Pancreas (tissue), 10 donors: ENCODE data around the gene ZFYVE28. TPM values are rescaled to one million over a fixed set of nuclear protein-coding genes. Genes with fewer than 3 reads are reported as not detected.
A peak's percentile ranks its signal among the peaks of the same experiment; 100 is the strongest.

ENCODE experiments used
- ATAC-seq, 4 donors: fragments of 200-7000 bp; cut with Tn5 transposase; one replicate each; pipeline versions ENCODE4 v1.8.0 to v1.9.1; 2020; ENCODE audit warnings: mild to moderate bottlenecking in 4 of 4, moderate library complexity in 4 of 4
- DNase-seq, 6 donors: peaks; one replicate each; pipeline ENCODE4 v3.0.0-alpha.2; 2020
- FAIRE-seq: peaks from 2 replicates; lab custom pipeline; 2012; peaks lifted over from hg19 to GRCh38; lab: Jason Lieb, UNC
- H3K27ac ChIP-seq, 4 donors: fragments of 200-600 bp; sonication (generic); 1 replicate in 3 of 4; 2 replicates in 1 of 4; pipeline versions ENCODE4 v1.5.0 to v1.8.0; 2020
- H3K27me3 ChIP-seq, 4 donors: fragments of 200-600 bp; one replicate each; pipeline ENCODE4 v1.8.0; 2021
- H3K36me3 ChIP-seq, 3 donors: fragments of 200-600 bp; sonication (generic) in 1 of 3; one replicate each; pipeline versions ENCODE4 v1.5.0 to v1.8.0; 2020 to 2021
- H3K4me1 ChIP-seq, 3 donors: fragments of 200-600 bp; one replicate each; pipeline ENCODE4 v1.8.0; 2021
- H3K4me3 ChIP-seq, 4 donors: fragments of 200-600 bp; sonication (generic) in 2 of 4; one replicate each; pipeline versions ENCODE4 v1.5.0 to v1.8.0; 2020 to 2021
- H3K9me3 ChIP-seq, 4 donors: fragments of 200-600 bp; one replicate each; pipeline ENCODE4 v1.8.0; 2021
- whole genome bisulfite sequencing, 2 donors: extraction: QIAGEN DNeasy Blood & Tissue Kit; methylation state at CpG; one replicate each; pipeline ENCODE4 v1.1.7; 2013; 5-methylcytosine and 5-hydroxymethylcytosine counted together
- intact Hi-C, 3 donors: fragments of 100-400 bp; cut with DNase I; formaldehyde crosslinking; loops; one replicate each; pipeline versions ENCODE4 v1.11.1 to v1.14.2; 2022
- polyA plus RNA-seq, 2 donors: library from polyadenylated mRNA; stranded (reverse); fragments of 200-250 nt; gene quantifications; one replicate each; pipeline ENCODE4 v1.2.3, GENCODE V29; 2013
- total RNA-seq, 6 donors: library from RNA; stranded (reverse); fragmentation: NEBNext Ultra II Directional in 4 of 6; extraction: Animal tissue kit (Norgen Biotek cat#: 25700) in 4 of 6; gene quantifications; one replicate each; pipeline versions ENCODE4 v1.2.1 to v1.2.4, GENCODE V29; 2021 to 2023
- TF ChIP-seq, protein P1 (sequence below), 4 donors: fragments of 200-600 bp; sonication (generic) in 3 of 4; IDR thresholded peaks; one replicate each; pipeline versions ENCODE4 v1.5.0 to v1.8.0; 2021; ENCODE audit warnings: antibody characterized with exemption in 4 of 4
- donor health status: healthy with polysubstance abuse.
- donor health status: DM: no; HTN: no; CAD: no; lungs with moderate emphysema.
- donor health status: DM: no; HTN: no; CAD: no.
- donor health status: control.
- donor health status: control.
- donor health status: Bipolar disorder and iron deficiency.
- donor health status: DM: yes; HTN: yes; CAD: no.
- donor health status: DM: no; HTN: no; CAD: no.
- donor health status: DM: no; HTN: no; CAD: no.
- donor health status: DM: yes; HTN: yes; CAD: no.

ZFYVE28 gene
- total and polyA plus RNA-seq, 8 donors, result 3.8 to 13.4 (median 6.0) TPM

DNA sequence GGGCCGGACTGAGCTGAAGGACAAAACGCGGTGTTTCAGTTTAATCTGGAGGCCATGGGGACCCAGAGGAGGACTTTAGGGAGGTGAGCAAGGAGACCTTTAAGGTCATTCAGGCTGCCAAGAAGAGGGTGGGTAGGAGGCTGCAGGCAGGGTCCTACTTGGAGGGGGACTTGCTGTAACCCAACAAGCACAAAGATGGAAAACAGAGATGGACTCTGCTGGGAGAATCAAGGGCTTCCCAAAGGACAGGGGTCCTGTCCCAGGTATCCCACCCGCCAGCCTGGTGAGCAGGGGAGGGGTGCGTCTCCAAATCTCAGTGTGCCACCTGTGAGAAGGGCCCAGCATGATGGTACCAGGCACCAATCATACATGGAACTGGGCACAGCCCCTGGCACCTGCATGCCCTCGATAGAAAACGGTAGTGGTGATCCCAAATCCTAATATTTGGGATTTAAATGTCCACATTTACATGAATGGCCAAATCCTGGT lies 172.6 kb downstream of the ZFYVE28 start:
- TF ChIP-seq, protein P1, sequence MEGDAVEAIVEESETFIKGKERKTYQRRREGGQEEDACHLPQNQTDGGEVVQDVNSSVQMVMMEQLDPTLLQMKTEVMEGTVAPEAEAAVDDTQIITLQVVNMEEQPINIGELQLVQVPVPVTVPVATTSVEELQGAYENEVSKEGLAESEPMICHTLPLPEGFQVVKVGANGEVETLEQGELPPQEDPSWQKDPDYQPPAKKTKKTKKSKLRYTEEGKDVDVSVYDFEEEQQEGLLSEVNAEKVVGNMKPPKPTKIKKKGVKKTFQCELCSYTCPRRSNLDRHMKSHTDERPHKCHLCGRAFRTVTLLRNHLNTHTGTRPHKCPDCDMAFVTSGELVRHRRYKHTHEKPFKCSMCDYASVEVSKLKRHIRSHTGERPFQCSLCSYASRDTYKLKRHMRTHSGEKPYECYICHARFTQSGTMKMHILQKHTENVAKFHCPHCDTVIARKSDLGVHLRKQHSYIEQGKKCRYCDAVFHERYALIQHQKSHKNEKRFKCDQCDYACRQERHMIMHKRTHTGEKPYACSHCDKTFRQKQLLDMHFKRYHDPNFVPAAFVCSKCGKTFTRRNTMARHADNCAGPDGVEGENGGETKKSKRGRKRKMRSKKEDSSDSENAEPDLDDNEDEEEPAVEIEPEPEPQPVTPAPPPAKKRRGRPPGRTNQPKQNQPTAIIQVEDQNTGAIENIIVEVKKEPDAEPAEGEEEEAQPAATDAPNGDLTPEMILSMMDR (IDR thresholded peaks at IDR 0.05), result no peak
- FAIRE-seq (no peak), DNase-seq (peak in 2 of 6 donors; percentile 6 to 11), ATAC-seq (no peak)
- WGBS, 2 donors, result 74 to 79% methylated on average over 7 of the region's 7 CpGs
- Histone ChIP-seq H3K4me3 (no peak overlapping the region), H3K27ac (no peak overlapping the region), H3K27me3 (no peaks in the 10 kb centered on the region), H3K9me3 (no peaks in the 10 kb centered on the region), H3K36me3 (peaks cover 0 to 14% (median 0%) of the 10 kb centered on the region in 3 donors), H3K4me1 (peaks cover 0 to 3% (median 0%) of the 10 kb centered on the region in 3 donors)
- intact Hi-C loops, result no loop called here

DNA sequence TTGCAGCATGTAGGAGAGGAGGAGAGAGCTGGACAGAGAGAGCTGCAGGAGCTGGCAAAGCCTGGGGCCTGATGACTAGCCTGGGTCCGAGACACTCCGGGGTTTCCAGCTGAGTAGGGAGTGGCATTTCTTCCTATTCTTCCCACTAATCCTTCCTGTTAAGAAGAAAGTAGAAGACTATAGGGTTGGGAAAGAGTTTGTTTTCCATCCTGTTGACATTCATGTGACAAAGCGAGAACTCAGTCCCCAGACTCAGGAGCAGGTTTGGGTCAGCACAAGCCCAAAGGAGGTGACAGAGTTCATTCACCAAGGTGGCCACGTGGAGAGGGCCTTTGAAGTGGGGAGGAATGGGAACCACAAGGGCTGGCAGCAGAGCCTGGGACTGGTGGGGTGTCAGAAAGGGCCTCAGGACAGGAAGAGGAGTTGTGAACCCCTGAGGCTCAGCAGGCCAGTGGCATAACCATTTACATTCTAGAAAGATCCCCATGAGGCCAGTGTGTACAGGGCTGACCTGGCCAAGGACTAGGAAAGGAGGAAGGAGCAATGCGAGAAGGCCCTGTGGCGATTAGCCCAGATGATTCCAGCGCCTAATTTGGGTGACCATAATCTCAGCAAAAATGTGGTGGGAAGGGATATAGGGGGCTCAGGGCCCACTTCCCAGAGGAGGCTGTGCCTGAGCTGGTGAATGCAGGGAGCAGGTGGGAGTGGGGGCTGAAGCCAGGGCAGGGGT lies 173.2 kb downstream of the ZFYVE28 start:
- intact Hi-C loops, result no loop called here
- ATAC-seq (no peak), FAIRE-seq (no peak), DNase-seq (peak in 1 of 6 donors; percentile 13)
- TF ChIP-seq, protein P1 (IDR thresholded peaks at IDR 0.05), result no peak
- Histone ChIP-seq H3K27ac (no peak overlapping the region), H3K36me3 (peaks cover 0 to 7% (median 0%) of the 10 kb centered on the region in 3 donors), H3K9me3 (no peaks in the 10 kb centered on the region), H3K27me3 (no peaks in the 10 kb centered on the region), H3K4me3 (no peak overlapping the region), H3K4me1 (peaks cover 0 to 9% (median 2%) of the 10 kb centered on the region in 3 donors)
- 68 to 77% methylated on average over 7 of the region's 7 CpGs for WGBS, 2 donors

DNA sequence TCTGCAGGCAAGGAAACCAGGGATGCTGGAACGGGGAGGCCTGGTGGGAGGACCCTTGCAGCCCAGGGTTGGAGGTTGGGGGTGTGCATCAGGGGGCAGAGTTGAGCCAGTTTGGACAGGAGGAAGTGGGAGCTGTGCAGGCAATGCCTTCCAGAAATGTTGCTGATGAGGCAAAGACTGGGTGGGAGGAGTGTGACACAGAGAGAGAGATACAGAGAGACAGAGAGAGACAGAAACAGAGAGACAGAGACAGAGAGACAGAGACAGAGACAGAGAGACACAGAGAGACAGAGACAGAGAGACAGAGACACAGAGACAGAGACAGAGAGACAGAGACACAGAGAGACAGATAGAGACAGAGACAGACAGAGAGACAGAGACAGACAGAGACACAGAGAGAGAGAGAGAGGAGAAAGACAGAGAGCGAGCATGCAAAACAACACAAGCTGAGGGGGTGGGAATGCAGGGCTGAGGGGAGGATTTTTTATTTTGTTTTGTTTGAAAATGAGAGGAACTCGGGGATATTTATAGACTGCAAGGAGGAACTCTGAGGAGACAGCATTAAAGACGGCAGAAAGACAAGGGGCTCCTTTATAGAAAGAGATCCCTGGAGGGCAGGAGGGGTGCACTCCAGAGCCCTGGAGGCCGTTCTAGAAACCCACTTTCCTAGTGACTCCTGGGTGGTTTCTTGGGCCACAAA lies 174.6 kb downstream of the ZFYVE28 start:
- peaks cover 7 to 23% (median 12%) of the 10 kb centered on the region in 3 donors for H3K4me1 ChIP-seq
- DNase-seq (peak in 3 of 6 donors; percentile 12 to 60 (median 36)), FAIRE-seq (no peak), ATAC-seq (peak in 2 of 4 donors; percentile 17)
- no peaks in the 10 kb centered on the region for H3K27me3 ChIP-seq
- TF ChIP-seq, protein P1 (IDR thresholded peaks at IDR 0.05), result no peak
- WGBS, 2 donors, result 63 to 68% methylated on average over 5 of the region's 5 CpGs
- H3K27ac ChIP-seq, result peak overlapping the region in 1 of 4 donors; percentile 28
- intact Hi-C loops, result no loop called here
- H3K4me3 ChIP-seq, result no peak overlapping the region
- no peaks in the 10 kb centered on the region for H3K36me3 ChIP-seq
- no peaks in the 10 kb centered on the region for H3K9me3 ChIP-seq

DNA sequence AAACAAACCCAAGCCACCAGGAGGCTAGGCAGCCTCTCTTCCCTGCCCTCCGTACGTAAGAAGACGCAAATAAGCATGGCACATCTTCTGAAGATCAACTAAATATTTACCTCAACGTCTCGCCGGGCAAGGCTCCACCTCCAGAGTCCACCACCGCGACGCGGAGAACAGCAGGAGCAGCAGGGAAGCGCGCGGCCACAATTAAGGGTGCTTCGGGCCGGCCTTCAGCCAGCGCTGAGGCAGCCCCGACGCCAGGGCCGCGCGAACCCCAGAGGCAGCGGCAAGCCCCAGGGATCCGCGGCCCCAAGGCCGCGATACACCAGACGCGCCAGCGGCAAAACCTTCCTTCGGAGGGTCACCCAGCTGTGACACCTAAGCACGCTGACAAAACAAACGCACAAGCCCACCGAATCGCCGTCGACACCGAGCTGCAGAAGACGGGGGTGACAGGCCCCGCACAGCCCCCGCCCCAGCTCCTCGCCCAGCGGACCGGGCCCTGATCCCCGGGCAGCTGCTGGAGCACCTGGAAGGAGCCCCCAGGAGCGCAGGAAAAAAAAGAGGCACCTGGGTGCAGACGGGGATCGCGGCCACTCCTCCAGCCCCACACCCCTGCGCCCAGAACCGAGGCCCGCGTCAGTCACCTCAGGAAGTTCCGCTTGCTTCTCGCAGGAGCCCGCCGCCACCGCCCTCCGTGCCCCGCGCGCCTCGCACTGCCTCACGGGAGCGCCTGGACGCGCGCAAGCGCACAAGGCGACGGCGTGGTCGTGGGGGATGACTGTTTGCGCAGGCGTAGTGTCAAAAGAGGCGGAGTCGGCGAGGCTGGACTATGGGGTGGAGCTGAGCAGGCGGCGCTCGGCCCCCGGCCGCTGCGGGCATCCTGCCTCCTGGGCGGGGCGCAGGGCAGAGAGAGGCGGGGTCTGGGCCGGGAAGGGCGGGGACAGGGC lies 176.8 kb downstream of the ZFYVE28 start, which contains the start of the genes HAUS3 and POLN:
TSS of gene HAUS3 (minus strand) at position 712 of the 944 bp plus-strand sequence. CDS start 1,175 bp downstream, outside the sequence.
TSS of gene POLN (minus strand) at position 712 of the 944 bp plus-strand sequence. CDS start 12,890 bp downstream, outside the sequence.
- ATAC-seq (peak; percentile 94 to 98 (median 96)), DNase-seq (peak; percentile 97 to 100 (median 99)), FAIRE-seq (peak; percentile 47)
- whole genome bisulfite sequencing, 2 donors, result 0 to 1% methylated on average over 85 to 88 of the region's 88 CpGs
- peak within 1 kb of the TSS; percentile 79 to 98 (median 88) for H3K4me3 ChIP-seq
- H3K27me3 ChIP-seq, result no peaks in the 10 kb centered on the region
- TF ChIP-seq, protein P1 (IDR thresholded peaks at IDR 0.05), result no peak
- no peaks in the 10 kb centered on the region for H3K9me3 ChIP-seq
- intact Hi-C loops, result no loop called here
- H3K4me1 ChIP-seq, result peaks cover 7 to 31% (median 12%) of the 10 kb centered on the region in 3 donors
- H3K27ac ChIP-seq, result peak within 1 kb of the TSS; percentile 24 to 67 (median 44)
- no peaks in the 10 kb centered on the region for H3K36me3 ChIP-seq
